GM08714 (cell line): ENCODE data around the gene SPINK5.

ENCODE experiments used
- H3K4me3 ChIP-seq: fragments of 200-500 bp; sonication (Bioruptor generic); 2 replicates; pipeline ENCODE4 v1.5.1; 2014; ENCODE audit warnings: mild to moderate bottlenecking, low read length, inconsistent platforms
- ZNF274 ChIP-seq: IDR thresholded peaks from 2 replicates; pipeline ENCODE4 v1.6.1; 2012; ENCODE audit warnings: mild to moderate bottlenecking, low read depth, low read length

The SPINK5 gene

GRCh38 chr5:148186248-148187003 lies 122.6 kb downstream of the SPINK5 start:
- no peak overlapping the region for H3K4me3 ChIP-seq
- TF ChIP-seq ZNF274 = no peak
